ENCODE measurements around the gene NAPA. TPM values are rescaled to one million over a fixed set of nuclear protein-coding genes. Genes with fewer than 3 reads are reported as not detected.

NAPA gene
- total and polyA plus RNA-seq, 10 donors: 51.3 to 171 (median 89.8) TPM

DNA sequence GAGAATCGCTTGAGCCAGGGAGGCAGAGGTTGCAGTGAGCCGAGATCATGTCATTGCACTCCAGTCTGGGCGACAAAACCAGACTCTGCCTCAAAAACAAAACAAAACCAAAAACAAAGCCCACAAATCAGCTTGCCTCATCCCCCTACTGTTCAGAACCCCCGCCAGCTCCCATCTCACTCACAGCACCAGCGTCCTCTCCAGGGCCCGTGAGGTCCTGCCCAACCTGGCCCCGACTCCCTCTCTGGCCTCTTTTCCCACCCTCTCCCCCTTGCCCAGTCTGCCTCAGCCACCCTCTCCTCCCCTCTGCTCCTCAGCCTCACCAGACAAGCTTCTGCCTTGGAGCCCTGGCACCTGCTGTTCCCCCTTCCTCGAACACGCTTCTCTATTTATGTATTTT lies 46.9 kb downstream of the NAPA start:
- Histone ChIP-seq H3K9me3 (peaks cover 0 to 4% (median 0%) of the 10 kb centered on the region in 8 donors), H3K27ac (no peak overlapping the region), H3K4me3 (no peak overlapping the region), H3K36me3 (no peaks in the 10 kb centered on the region), H3K27me3 (replicated peaks in 1 of 7) (peaks cover 3 to 88% (median 45%) of the 10 kb centered on the region in 7 donors), H3K4me1 (peaks cover 0 to 15% (median 3%) of the 10 kb centered on the region in 6 donors)
- intact Hi-C loops (cut with DNase I; ENCODE audit: low total_unique reads): no loop called here
- DNase-seq: no peak
- WGBS, 5 donors: 43 to 52% (median 49%) methylated on average over 9 of the region's 9 CpGs
- TF ChIP-seq POLR2AphosphoS5 (IDR thresholded peaks at IDR 0.05) (no peak), POLR2A (IDR thresholded peaks at IDR 0.05) (no peak)
- TF ChIP-seq, protein P1, sequence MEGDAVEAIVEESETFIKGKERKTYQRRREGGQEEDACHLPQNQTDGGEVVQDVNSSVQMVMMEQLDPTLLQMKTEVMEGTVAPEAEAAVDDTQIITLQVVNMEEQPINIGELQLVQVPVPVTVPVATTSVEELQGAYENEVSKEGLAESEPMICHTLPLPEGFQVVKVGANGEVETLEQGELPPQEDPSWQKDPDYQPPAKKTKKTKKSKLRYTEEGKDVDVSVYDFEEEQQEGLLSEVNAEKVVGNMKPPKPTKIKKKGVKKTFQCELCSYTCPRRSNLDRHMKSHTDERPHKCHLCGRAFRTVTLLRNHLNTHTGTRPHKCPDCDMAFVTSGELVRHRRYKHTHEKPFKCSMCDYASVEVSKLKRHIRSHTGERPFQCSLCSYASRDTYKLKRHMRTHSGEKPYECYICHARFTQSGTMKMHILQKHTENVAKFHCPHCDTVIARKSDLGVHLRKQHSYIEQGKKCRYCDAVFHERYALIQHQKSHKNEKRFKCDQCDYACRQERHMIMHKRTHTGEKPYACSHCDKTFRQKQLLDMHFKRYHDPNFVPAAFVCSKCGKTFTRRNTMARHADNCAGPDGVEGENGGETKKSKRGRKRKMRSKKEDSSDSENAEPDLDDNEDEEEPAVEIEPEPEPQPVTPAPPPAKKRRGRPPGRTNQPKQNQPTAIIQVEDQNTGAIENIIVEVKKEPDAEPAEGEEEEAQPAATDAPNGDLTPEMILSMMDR (IDR thresholded peaks at IDR 0.05 in 8 of 11, conservative IDR thresholded peaks at IDR 0.05 in 3 of 11): no peak

DNA sequence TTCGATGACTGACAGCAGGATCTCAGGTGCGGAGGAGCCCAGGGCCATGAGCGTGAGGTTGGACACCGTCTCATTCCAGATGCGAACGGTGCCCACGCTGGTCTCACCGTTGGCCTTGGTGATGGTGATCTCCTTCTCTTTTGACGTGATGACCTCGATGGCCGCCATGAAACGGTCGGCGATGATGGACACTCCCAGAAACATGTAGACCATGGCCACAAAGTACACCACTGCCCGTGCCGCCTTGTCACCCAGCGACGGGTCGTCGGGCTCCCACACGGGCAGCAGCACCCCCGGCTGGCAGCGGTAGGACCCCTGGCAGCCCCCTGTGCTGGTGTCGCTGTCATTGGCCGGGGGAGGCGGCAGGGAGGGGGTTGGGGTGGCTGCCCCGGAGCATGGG lies 48.9 kb downstream of the NAPA start:
- DNase-seq: no peak
- TF ChIP-seq, protein P1 (IDR thresholded peaks at IDR 0.05 in 8 of 11, conservative IDR thresholded peaks at IDR 0.05 in 3 of 11): no peak
- no peak for TF ChIP-seq POLR2A (IDR thresholded peaks at IDR 0.05)
- Histone ChIP-seq H3K9me3 (peaks cover 0 to 4% (median 0%) of the 10 kb centered on the region in 8 donors), H3K4me3 (no peak overlapping the region), H3K27ac (no peak overlapping the region), H3K4me1 (no peaks in the 10 kb centered on the region), H3K36me3 (no peaks in the 10 kb centered on the region), H3K27me3 (replicated peaks in 1 of 7) (peaks cover 0 to 88% (median 35%) of the 10 kb centered on the region in 7 donors)
- WGBS, 5 donors: 84 to 89% (median 88%) methylated on average over 17 to 27 of the region's 27 CpGs
- intact Hi-C loops (cut with DNase I; ENCODE audit: low total_unique reads): no loop called here

DNA sequence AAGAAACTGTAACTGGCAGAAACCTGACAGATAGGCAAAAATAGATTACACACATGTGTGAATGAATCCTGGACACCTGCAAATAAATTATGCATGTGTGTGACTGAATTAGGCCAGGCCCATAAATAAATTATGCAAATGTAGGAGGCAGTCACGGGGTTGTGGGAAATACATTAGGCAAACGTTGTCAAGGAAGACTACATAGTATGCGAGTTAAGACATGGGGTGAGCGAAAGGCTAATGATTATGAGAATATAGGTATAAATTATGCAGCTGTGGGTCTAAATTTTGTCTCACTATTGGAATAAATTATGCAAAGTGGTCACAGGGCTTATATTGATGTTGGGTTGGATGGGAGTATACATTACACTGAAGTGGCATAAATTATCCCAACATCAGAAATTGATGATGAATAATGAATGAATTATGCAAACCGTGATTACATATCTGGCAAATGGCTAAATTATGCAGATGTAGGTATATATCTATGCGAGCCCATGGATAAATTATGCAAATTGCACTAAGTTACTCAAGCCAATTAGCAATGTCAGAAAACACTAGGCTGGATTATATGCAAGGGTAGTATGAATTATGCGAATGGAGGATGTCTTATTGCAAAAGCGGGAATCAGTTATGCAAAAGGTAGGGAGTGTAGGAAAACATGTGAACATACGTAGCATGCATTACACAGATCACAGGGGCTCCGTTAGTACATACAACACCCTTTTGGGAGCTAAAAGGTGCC lies 50.0 kb downstream of the NAPA start:
- Histone ChIP-seq H3K4me1 (no peaks in the 10 kb centered on the region), H3K36me3 (no peaks in the 10 kb centered on the region), H3K27me3 (replicated peaks in 1 of 7) (peaks cover 0 to 88% (median 34%) of the 10 kb centered on the region in 7 donors), H3K27ac (no peak overlapping the region), H3K4me3 (no peak overlapping the region), H3K9me3 (peaks cover 0 to 4% (median 0%) of the 10 kb centered on the region in 8 donors)
- 63 to 74% (median 67%) methylated on average over 10 of the region's 10 CpGs for WGBS, 5 donors
- DNase-seq: no peak
- TF ChIP-seq POLR2AphosphoS5 (IDR thresholded peaks at IDR 0.05) (no peak), POLR2A (IDR thresholded peaks at IDR 0.05) (no peak)
- TF ChIP-seq, protein P1 (IDR thresholded peaks at IDR 0.05 in 8 of 11, conservative IDR thresholded peaks at IDR 0.05 in 3 of 11): no peak
- intact Hi-C loops (cut with DNase I; ENCODE audit: low total_unique reads): no loop called here

DNA sequence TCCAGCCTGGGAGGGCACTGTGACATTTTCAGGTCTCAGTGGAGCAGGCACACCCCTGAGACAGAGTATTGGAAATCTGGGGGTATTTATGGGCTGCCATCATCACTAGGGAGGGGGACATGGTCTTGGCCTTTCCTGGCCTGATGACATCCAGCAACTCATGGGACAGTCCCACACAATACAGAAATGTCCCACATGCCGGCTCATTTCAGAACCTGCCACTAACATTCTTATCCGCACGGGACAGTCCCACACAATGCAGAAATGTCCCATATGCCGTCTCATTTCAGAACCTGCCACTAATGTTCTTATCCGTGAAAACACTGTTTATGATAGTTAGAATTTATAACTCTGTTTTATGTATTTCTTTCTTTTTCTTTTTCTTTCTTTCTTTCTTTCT lies 53.0 kb downstream of the NAPA start:
- Histone ChIP-seq H3K36me3 (no peaks in the 10 kb centered on the region), H3K4me3 (no peak overlapping the region), H3K27me3 (replicated peaks in 1 of 7) (peaks cover 0 to 88% (median 43%) of the 10 kb centered on the region in 7 donors), H3K4me1 (peaks cover 0 to 7% (median 3%) of the 10 kb centered on the region in 6 donors), H3K9me3 (peaks cover 0 to 5% (median 0%) of the 10 kb centered on the region in 8 donors), H3K27ac (no peak overlapping the region)
- no peak for TF ChIP-seq POLR2A (IDR thresholded peaks at IDR 0.05)
- TF ChIP-seq, protein P1 (IDR thresholded peaks at IDR 0.05 in 8 of 11, conservative IDR thresholded peaks at IDR 0.05 in 3 of 11): no peak
- no peak for TF ChIP-seq POLR2AphosphoS5 (IDR thresholded peaks at IDR 0.05)
- intact Hi-C loops (cut with DNase I; ENCODE audit: low total_unique reads): no loop called here
- 75 to 93% (median 82%) methylated on average over 5 of the region's 5 CpGs for WGBS, 5 donors
- DNase-seq: no peak

All from spleen (tissue), 11 donors.